Panc1 (cell line): ENCODE data around the gene FOXO6.

Source experiments
- CTCF ChIP-seq: fragments of 450-650 bp; IDR thresholded peaks from 2 replicates; pipeline ENCODE4 v1.5.1; 2017; ENCODE audit warnings: mild to moderate bottlenecking
- POLR2AphosphoS5 ChIP-seq: IDR thresholded peaks from 2 replicates; pipeline ENCODE4 v1.6.1; 2012; ENCODE audit warnings: mild to moderate bottlenecking, low read depth, low read length, moderate library complexity
- REST ChIP-seq, 2 experiments: IDR thresholded peaks; 2 replicates each; pipeline ENCODE4 v1.6.1; 2011 to 2012; ENCODE audit warnings: low read depth in 2 of 2, control low read depth in 1 of 2, low read length in 1 of 2, mild to moderate bottlenecking in 1 of 2, moderate library complexity in 1 of 2; ENCODE audit not compliant: insufficient read depth in 1 of 2
- SIN3A ChIP-seq: IDR thresholded peaks from 2 replicates; pipeline ENCODE4 v1.6.1; 2012; ENCODE audit warnings: low read depth, mild to moderate bottlenecking, low read length, moderate library complexity, borderline replicate concordance; ENCODE audit not compliant: insufficient read depth

- TF ChIP-seq CTCF, result no peak
- TF ChIP-seq POLR2AphosphoS5, result no peak
- TF ChIP-seq REST (IDR thresholded peaks at IDR 0.05; ENCODE audit: insufficient read depth in 1 of 2, low read depth in 2 of 2, low read length in 1 of 2), result no peak
- no peak for TF ChIP-seq SIN3A
Observed at GRCh38 chr1:41428738-41429640, 67.8 kb downstream of the FOXO6 start.
